ENCODE data around the gene RHOD. TPM values are rescaled to one million over a fixed set of nuclear protein-coding genes. Genes with fewer than 3 reads are reported as not detected.

Gene RHOD
- total RNA-seq, 1 experiment from 2014 or later: 17.1 TPM

DNA sequence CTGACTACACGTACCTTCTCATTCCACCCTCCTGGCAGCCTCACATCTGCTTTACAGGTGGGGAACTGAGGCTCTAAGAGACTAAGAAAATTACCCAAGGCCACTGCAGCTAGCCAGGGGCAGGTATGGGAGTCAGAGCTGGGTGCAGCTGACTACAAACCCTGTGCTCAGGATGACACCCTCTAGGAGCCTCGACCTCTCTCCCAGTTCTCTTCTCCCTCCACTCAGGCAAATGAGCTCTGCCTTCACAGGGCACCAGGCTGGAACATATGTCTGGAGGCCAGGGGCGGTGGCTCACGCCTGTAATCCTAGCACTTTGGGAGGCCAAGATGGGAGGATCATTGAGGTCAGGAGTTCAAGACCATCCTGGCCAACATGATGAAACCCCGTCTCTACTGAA, 29.7 kb upstream of the RHOD start:
- H3K27me3 Mint-ChIP-seq (ENCODE audit: insufficient read depth, unreplicated experiment): peaks cover 12% of the 10 kb centered on the region
- TF ChIP-seq, protein P1, sequence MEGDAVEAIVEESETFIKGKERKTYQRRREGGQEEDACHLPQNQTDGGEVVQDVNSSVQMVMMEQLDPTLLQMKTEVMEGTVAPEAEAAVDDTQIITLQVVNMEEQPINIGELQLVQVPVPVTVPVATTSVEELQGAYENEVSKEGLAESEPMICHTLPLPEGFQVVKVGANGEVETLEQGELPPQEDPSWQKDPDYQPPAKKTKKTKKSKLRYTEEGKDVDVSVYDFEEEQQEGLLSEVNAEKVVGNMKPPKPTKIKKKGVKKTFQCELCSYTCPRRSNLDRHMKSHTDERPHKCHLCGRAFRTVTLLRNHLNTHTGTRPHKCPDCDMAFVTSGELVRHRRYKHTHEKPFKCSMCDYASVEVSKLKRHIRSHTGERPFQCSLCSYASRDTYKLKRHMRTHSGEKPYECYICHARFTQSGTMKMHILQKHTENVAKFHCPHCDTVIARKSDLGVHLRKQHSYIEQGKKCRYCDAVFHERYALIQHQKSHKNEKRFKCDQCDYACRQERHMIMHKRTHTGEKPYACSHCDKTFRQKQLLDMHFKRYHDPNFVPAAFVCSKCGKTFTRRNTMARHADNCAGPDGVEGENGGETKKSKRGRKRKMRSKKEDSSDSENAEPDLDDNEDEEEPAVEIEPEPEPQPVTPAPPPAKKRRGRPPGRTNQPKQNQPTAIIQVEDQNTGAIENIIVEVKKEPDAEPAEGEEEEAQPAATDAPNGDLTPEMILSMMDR (IDR thresholded peaks at IDR 0.05; ENCODE audit: insufficient read depth in 1 of 2, low read depth in 1 of 2, low read length in 1 of 2, severe bottlenecking in 1 of 2, unreplicated experiment in 1 of 2): no peak
- no TSS peak for BruUV-seq (replicated peaks)
- Histone ChIP-seq H3K4me3 (ENCODE audit: low read depth, low read length) (no peak overlapping the region), H3K36me3 (ENCODE audit: control insufficient read depth, insufficient read depth, low read length) (no peaks in the 10 kb centered on the region), H3K9me3 (no peaks in the 10 kb centered on the region), H3K4me1 (peaks cover 36% of the 10 kb centered on the region), H3K27me3 (replicated peaks; ENCODE audit: control insufficient read depth, insufficient read depth, low read length) (peaks cover 14% of the 10 kb centered on the region)
- intact Hi-C loops (cut with micrococcal nuclease; ENCODE audit: unreplicated experiment): no loop called here
- DNase-seq: no peak
- H3K4me1 Mint-ChIP-seq (ENCODE audit: low read depth, unreplicated experiment): peaks cover 26% of the 10 kb centered on the region
- no peaks in the 10 kb centered on the region for H3K36me3 Mint-ChIP-seq (ENCODE audit: insufficient read depth, unreplicated experiment)
- POLR2A ChIA-PET: no interaction called here
- H3K9me3 Mint-ChIP-seq (ENCODE audit: unreplicated experiment): no peaks in the 10 kb centered on the region
- CTCF ChIA-PET: no interaction called here
- H3K27ac Mint-ChIP-seq (ENCODE audit: unreplicated experiment): no peak overlapping the region
- H3K4me3 Mint-ChIP-seq (ENCODE audit: unreplicated experiment): no peak overlapping the region

DNA sequence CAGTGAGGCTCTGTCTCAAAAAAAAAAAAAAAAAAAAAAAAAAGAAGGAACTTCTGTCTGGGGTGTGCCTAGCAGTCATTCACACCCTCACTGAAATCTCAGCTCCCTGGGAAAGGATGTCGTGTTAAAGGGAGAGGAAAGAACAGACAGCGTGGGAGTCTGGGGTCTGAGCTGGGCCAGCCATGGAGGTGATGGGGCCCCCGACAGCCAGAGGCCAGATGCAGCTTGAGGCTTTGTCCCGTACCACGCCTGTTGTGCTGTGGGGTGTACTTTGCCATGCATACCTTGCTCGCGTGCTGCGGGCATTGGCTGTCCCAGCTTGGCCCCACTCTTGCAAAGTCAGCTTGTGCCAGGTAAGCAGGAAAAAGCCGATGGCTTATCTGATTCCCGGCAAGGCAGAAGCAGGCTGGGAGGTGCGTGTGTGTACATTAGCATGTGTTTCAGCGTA, 29.1 kb upstream of the RHOD start:
- no peak overlapping the region for H3K4me3 Mint-ChIP-seq (ENCODE audit: unreplicated experiment)
- no TSS peak for BruUV-seq (replicated peaks)
- H3K9me3 ChIP-seq: no peaks in the 10 kb centered on the region
- ChIA-PET CTCF (interaction anchor here (0.7 kb wide), 1 partner anchor 56 kb away, joined by 5 read pairs; no protein-coding TSS in a partner anchor), POLR2A (no interaction called here)
- H3K36me3 Mint-ChIP-seq (ENCODE audit: insufficient read depth, unreplicated experiment): no peaks in the 10 kb centered on the region
- peaks cover 12% of the 10 kb centered on the region for H3K27me3 ChIP-seq (replicated peaks; ENCODE audit: control insufficient read depth, insufficient read depth, low read length)
- H3K4me1 ChIP-seq: peaks cover 38% of the 10 kb centered on the region
- no peak overlapping the region for H3K4me3 ChIP-seq (ENCODE audit: low read depth, low read length)
- intact Hi-C loops (cut with micrococcal nuclease; ENCODE audit: unreplicated experiment): no loop called here
- H3K4me1 Mint-ChIP-seq (ENCODE audit: low read depth, unreplicated experiment): peaks cover 31% of the 10 kb centered on the region
- no peak overlapping the region for H3K27ac Mint-ChIP-seq (ENCODE audit: unreplicated experiment)
- no peaks in the 10 kb centered on the region for H3K9me3 Mint-ChIP-seq (ENCODE audit: unreplicated experiment)
- peaks cover 7% of the 10 kb centered on the region for H3K27me3 Mint-ChIP-seq (ENCODE audit: insufficient read depth, unreplicated experiment)
- TF ChIP-seq, protein P1 (IDR thresholded peaks at IDR 0.05; ENCODE audit: insufficient read depth in 1 of 2, low read depth in 1 of 2, low read length in 1 of 2, severe bottlenecking in 1 of 2, unreplicated experiment in 1 of 2): no peak
- H3K36me3 ChIP-seq (ENCODE audit: control insufficient read depth, insufficient read depth, low read length): no peaks in the 10 kb centered on the region
- DNase-seq: no peak

- no peaks in the 10 kb centered on the region for H3K36me3 ChIP-seq (ENCODE audit: control insufficient read depth, insufficient read depth, low read length)
- H3K27ac Mint-ChIP-seq (ENCODE audit: unreplicated experiment): no peak overlapping the region
- ChIA-PET POLR2A (no interaction called here), CTCF (interaction anchor here (0.7 to 1.1 kb wide), 2 partner anchors 29 to 55 kb away, joined by 3 to 5 read pairs; no protein-coding TSS in a partner anchor)
- H3K9me3 ChIP-seq: no peaks in the 10 kb centered on the region
- TF ChIP-seq, protein P1 (IDR thresholded peaks at IDR 0.05; ENCODE audit: insufficient read depth in 1 of 2, low read depth in 1 of 2, low read length in 1 of 2, severe bottlenecking in 1 of 2, unreplicated experiment in 1 of 2): no peak
- no TSS peak for BruUV-seq (replicated peaks)
- intact Hi-C loops (cut with micrococcal nuclease; ENCODE audit: unreplicated experiment): no loop called here
- H3K4me1 Mint-ChIP-seq (ENCODE audit: low read depth, unreplicated experiment): peaks cover 35% of the 10 kb centered on the region
- peaks cover 35% of the 10 kb centered on the region for H3K4me1 ChIP-seq
- no peaks in the 10 kb centered on the region for H3K36me3 Mint-ChIP-seq (ENCODE audit: insufficient read depth, unreplicated experiment)
- no peak overlapping the region for H3K4me3 Mint-ChIP-seq (ENCODE audit: unreplicated experiment)
- H3K27me3 ChIP-seq (replicated peaks; ENCODE audit: control insufficient read depth, insufficient read depth, low read length): peaks cover 11% of the 10 kb centered on the region
- peaks cover 5% of the 10 kb centered on the region for H3K27me3 Mint-ChIP-seq (ENCODE audit: insufficient read depth, unreplicated experiment)
- no peaks in the 10 kb centered on the region for H3K9me3 Mint-ChIP-seq (ENCODE audit: unreplicated experiment)
- DNase-seq: no peak
- H3K4me3 ChIP-seq (ENCODE audit: low read depth, low read length): no peak overlapping the region
Measured at GRCh38 chr11:67027943-67028542, 28.6 kb upstream of the RHOD start.
